RPMI7951 (cell line): Measurements from ENCODE around the gene RUNX2. TPM values are rescaled to one million over a fixed set of nuclear protein-coding genes. Genes with fewer than 3 reads are reported as not detected.
"Not testable (repeated sequence)": the region's sequence is repeated elsewhere in the genome, so short reads cannot be mapped to it uniquely, and the experiment has no call there.

Experiments
- DNase-seq: peaks from one replicate; pipeline ENCODE4 v3.0.0-alpha.2; 2012; ENCODE audit warnings: low read depth
- total RNA-seq: library from RNA; depleted of rRNA; stranded (reverse); fragments of >200 nt; shearing (Covaris generic); gene quantifications from 2 replicates; pipeline ENCODE4 v1.2.3, GENCODE V29; 2014; rRNA removed

Gene RUNX2
- total RNA-seq: 13.1 and 18.9 TPM in 2 replicates

GRCh38 chr6:45327956-45328522, at the start of gene RUNX2:
Gene RUNX2, plus strand, starts transcription at chr6:45328330. Its CDS starts 397 bp downstream, at chr6:45328727.
- peak; percentile 94 for DNase-seq

- DNase-seq: no peak
These were observed 49.8 kb upstream of the RUNX2 start for GRCh38 chr6:45278367-45278766.

GRCh38 chr6:45286707-45287106, 41.4 kb upstream of the RUNX2 start:
- not testable (repeated sequence) for DNase-seq

GRCh38 chr6:45289751-45290514, 38.2 kb upstream of the RUNX2 start:
- DNase-seq: no peak

GRCh38 chr6:45293306-45293705, 34.8 kb upstream of the RUNX2 start:
- no peak for DNase-seq

- not testable (repeated sequence) for DNase-seq
These were observed 33.9 kb upstream of the RUNX2 start for GRCh38 chr6:45294065-45294701.

GRCh38 chr6:45297320-45297719, 30.8 kb upstream of the RUNX2 start:
- DNase-seq: no peak

- no peak for DNase-seq
These were observed 29.0 kb upstream of the RUNX2 start for GRCh38 chr6:45299096-45299581.

GRCh38 chr6:45300736-45301135, 27.4 kb upstream of the RUNX2 start:
- no peak for DNase-seq

- DNase-seq: no peak
These were observed 26.6 kb upstream of the RUNX2 start for GRCh38 chr6:45301348-45302142.

- no peak for DNase-seq
These were observed 25.3 kb upstream of the RUNX2 start for GRCh38 chr6:45302832-45303231.

- no peak for DNase-seq
These were observed 22.6 kb upstream of the RUNX2 start for GRCh38 chr6:45305546-45305945.

- DNase-seq: no peak
These were observed 17.9 kb upstream of the RUNX2 start for GRCh38 chr6:45310118-45310788.

GRCh38 chr6:45314146-45314545, 14.0 kb upstream of the RUNX2 start:
- no peak for DNase-seq

GRCh38 chr6:45320349-45320748, 7.8 kb upstream of the RUNX2 start:
- no peak for DNase-seq

GRCh38 chr6:45323656-45324224, 4.4 kb upstream of the RUNX2 start:
- DNase-seq: no peak

GRCh38 chr6:45326698-45327417, 1.3 kb upstream of the RUNX2 start:
- peak; percentile 40 for DNase-seq

GRCh38 chr6:45328523-45328922, 393 bp downstream of the RUNX2 start:
- no peak for DNase-seq

GRCh38 chr6:45344900-45345299, 16.8 kb downstream of the RUNX2 start:
- DNase-seq: no peak

GRCh38 chr6:45350186-45350710, 22.1 kb downstream of the RUNX2 start:
- no peak for DNase-seq
